Activated CD4-positive, alpha-beta T cell treated with anti-CD3 and anti-CD28 coated beads for 4 hours (primary cell): ENCODE measurements around the gene CELF4.

Experiments used
- DNase-seq, 2 donors: peaks; one replicate each; pipeline ENCODE4 v3.0.0-alpha.2; 2020

CELF4 gene

DNA sequence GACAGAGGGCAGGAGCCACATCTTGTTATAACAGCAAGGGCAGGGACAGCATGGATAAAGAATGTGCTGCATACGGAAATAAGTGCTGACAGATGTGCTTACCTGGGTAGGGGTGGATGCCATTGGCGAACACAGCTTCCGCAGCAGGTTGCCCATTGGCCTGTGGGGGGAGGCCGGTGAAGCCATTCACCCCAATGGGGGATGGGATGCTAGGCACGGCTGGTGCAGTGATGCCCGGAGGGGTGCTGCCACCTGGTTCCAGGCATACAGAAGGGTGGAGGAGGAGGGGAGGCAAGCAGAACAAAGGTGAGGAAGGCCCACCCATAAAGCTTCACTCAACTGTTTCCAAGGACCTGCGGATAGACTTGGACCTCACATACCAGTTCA lies 294.9 kb downstream of the CELF4 start:
- DNase-seq, result no peak

DNA sequence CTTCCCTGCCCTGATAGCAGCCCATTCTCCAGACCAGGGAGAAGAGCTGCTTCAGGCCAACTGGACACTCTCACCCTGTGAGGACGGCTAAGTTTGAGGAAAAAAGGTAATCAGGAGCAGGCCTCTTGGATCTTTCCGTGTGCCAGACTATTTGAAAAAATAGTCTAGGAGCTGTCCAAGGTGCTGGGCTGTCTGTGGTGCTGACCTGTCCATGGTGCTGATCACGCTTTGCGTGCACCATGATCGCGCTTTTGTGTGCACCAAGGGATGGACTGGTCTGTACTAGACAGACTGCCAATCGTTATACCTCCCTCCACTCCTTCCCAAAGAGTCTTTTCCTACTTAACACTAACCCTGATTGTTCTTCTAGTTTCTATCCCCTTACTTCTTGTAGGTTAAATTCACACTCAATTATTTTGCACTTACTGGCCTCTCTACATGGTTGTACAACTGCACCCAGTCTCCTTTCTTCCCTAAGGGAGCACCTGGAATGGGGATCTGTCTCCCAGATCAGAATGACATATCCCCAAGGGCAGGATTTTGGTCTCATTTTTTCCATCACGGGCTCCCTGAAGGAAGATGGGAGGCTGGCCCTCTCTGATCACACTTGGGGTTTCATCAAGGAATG lies 295.4 kb downstream of the CELF4 start:
- no peak for DNase-seq

DNA sequence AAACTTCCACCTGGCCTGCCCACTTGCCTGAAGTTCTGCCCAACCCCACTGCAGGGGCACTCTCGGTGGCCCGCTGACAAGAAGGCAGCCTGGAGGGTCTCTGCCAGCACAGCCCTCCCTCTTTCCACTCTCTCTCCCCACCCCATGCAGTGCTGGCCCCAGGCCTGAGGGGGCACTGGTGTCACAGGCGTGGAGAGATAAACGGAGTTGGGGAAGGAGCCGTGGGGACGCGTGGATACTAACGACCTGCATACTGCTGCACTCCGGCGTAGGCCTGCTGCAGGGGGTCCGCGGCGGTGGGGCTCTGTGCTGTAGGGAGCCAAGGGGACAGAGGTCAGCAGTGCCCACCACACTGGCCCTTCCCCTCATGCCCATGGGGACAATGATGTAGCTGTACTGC lies 299.3 kb downstream of the CELF4 start:
- DNase-seq, result no peak

DNA sequence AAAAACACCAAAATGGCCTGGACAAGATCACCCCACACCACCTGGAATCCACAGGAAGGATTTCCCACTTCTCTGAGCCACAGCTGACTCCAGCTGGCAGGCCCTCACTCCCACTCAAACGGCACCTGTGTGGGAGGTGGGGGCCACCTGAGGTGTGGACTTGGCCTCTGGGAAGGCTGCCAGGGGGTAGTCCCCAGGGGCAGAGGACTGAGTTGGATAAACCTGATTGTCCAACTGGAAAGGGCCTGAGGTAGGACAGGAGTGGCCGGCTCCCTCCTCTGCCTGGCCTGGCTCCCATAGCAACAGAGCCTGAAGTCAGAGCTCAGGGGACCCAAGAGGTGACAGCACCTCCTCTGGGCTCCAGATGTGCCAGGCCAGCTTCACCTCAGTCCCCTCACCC lies 300.2 kb downstream of the CELF4 start:
- DNase-seq, result no peak

DNA sequence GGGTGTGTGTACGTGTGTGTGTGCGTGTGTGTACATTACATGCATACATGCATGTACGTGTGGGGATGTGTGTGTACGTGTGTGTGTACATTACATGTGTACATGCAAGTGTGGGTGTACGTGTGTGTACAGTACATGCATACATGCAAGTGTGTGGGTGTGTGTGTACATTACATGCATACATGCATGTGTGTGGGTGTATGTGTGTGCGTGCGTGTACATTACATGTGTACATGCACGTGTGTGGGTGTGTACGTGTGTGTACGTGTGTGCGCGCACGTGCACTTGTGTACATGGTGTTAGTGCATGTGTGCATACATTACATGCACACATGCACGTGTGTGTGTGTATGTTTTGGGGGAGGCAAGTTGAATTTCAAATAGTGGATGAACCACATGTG lies 300.6 kb downstream of the CELF4 start:
- no peak for DNase-seq

DNA sequence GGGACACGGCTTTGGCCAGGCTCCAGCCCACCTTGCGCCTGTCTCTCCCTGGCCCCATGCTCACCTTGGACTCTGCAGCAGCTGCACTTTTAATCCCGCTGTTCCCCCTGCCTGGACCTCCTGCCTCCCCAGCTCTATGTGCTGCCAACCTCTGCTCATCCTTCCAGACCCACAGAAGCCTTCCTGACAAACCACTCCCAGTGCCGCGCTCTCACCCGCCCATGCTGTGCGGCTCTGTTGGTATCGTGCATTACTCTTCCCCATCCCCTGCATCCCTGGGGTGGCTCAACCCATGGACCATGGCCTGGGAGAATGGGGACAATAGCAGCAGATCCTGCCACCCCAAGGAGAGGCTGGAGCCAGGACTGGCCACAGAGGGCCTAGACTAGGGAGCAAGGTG lies 303.6 kb downstream of the CELF4 start:
- DNase-seq, result no peak

DNA sequence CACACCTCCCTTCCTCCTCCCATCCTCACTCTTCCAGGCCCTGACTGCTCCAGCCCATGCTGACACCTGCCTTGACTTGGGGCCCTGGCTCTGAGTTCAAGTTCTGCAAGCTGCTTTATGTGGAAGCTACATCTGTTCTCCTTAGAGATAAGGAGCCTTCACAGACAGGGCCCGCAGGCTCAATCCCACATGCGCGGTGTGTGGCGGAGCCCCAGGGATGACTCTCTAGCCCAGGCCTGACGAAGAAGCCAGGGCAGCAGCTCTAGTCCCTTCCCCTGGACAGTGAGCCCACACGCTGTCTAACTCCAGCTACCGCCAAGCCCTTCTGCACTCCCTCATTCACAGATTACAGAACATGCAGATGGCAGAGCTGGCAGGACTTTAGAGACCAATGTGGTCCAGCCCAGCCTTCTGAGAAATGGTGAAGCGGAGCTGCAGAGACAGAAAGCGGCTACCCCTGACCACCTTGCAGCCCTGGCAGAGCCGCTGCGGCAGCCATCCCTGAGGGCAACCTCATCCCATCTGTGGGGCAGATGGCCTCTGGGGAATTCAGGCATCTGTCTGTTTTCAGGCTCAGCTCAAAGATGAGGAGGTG lies 304.3 kb downstream of the CELF4 start:
- DNase-seq, result no peak

DNA sequence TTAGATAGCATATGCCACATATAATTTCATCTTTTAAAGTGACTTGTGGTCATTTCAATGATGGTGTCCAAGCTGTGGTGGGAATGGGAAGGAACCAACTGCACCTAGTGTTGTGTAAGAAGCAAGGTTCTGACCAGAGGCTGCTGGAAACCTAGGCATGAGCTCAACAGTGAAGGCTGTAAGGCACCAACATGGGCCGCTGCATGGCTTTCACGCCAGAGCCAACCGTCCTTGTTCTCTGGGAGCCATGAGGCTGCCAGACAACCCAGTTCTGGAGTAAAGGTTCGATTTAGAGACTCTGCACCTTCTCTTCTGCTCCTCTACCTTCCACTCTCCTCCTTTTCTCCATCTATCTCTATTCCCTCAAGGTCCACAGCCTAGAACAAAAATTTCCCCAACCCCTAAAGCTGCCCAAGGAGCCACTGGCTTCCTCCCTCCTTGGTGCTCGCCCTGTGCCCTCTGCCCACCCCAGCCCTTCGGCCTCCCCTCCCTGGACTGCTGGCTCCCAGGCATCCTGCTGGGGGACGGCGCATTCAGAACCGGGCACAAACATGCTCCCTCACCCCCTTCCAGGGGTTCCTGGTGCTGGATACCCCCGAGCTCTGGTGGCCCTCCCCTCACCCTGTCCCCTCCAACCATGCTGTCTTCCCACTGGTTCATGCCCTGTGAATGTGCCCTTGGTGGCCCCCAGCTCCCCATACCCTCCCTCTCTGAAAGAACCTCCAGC lies 305.1 kb downstream of the CELF4 start:
- no peak for DNase-seq

DNA sequence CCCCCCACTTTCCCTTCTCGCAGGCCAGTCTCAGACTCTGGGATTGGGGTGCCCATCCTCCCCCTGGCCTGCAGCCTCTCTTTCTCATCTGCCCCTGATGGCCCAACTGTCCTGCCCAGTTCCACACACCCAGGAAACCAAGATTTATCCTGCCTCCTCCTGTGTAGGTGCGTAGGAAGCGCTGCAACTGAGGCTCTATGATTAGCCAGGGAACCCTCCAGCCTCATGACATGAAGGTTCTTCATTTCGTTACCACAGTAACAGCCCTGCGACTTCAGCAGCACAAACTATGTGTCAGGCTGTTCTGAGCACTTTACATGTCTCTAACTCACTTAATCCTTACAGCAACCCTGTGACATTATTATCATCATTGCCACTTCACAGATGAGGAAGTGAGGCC lies 305.9 kb downstream of the CELF4 start:
- DNase-seq, result no peak

DNA sequence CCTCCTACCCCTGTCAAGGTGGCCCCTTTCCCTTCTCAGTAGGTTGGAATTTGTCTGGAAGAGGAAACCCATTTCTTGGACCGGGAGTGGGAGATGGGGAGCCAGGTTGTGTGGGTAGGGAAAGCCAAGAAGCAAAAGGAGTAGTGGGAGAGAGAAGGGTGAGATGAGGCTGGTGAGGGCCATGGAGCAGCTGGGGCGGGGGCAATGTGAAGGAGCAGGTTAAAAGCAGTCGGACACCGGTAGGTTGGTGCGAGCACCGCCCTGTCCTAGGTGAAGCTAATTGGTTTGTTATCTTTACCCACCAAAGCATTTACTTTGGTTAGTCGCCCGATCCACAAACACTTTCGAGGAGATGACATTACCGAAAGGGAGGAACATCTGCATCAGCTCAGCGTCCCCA lies 306.8 kb downstream of the CELF4 start:
- DNase-seq, result no peak

DNA sequence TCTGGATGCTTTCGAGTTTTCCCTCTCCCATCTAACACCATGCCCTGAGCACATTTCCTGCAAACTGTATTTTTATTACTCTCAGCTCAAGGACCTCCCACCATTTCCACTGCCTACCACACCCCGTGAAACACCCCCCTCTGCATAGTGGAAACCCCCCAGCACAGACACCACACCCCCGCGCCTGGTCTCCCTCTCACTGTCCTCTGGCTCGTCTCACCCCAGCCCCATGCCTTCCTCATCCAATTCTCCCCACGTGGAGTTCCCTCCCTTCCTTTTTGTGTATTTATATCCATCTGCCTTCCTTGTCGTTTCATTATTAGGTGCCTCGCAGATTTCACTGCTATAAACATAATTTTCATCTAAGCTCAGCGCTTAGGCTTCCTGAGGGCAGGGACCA lies 307.5 kb downstream of the CELF4 start:
- no peak for DNase-seq

DNA sequence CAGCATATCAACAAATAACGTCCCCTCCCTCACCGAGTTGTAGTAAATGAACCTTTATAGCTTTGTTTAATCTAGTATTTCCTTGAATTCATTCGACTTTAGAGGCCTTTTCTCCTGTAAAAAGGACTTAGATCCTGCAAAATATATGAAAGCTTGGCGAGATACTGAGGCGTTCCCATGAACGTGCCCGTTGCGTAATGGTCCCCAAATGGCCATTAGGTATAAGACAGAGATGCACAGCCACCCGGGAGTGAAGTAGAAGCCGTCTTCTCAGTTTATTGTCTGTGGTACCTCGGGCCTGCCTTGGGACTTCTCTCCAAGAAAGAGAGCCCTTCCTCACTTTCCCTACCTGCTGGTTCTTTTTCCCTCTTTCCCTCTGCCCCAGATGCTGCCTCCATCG lies 310.6 kb downstream of the CELF4 start:
- DNase-seq, result no peak

DNA sequence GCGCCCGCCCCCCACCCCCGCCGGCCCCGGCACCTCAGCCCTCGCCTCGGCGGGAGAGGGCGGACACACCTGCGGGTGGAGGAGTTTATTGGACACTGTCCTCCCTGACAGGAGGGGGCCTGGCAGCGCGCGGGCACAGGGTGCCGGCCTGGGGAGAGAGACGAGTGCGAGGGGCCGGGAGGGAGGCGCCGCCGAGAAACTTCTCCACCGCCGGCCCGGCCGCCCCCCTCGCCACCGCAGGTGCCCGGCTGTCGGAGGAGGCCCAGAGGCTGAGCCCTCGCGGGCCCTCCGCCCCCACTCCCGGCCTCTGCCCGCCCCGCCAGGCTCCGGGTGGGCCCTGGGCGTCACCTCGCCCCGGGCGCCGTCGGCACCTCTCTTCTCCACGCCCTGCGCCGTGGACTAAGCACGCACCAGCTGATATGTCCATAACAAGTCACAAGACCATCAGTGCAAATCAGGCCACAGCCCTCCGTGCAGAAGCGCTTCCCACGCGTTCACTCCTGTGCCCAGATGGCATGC lies 311.3 kb downstream of the CELF4 start:
- DNase-seq, result no peak

DNA sequence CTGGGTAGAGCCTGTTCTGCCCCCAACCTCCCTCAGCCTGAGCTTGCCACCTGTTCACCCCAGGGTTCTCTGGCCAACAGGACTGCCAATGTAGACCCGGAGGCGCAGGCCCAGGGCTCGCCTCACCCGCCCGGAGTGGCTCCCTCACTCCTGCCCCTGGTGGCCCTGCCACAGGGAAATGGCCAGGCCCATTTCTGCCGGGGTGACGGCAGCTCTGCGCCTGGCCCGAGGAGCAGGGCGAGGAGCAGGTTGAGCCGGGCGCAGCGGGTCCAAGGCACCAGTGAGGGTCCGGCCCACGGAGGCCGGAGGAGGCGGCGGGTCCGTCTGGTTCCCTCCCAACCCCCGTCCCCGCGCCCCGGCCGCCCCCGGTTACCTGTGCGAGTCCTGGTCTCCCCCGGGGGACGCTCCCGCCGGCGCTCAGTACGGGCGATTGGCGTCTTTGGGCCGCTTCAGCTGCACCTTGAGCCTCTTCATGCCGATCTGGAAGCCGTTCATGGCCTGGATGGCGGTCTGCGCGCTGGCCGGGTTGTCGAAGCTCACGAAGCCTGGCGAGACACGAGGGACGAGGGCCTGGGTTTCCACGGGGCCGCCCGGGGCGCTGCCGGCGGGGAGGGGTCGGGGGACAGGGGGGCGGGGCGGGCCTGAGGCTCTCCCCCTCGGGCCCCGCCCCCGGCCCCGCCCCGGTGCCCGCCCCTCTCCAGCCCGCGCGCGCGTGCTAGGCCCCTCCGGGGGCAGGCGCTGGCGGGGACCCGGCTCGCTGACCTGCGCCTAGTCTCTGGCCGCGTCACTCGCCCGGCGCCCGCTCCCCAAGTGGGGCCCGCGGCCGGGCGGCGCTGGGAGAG lies 312.0 kb downstream of the CELF4 start:
- no peak for DNase-seq

DNA sequence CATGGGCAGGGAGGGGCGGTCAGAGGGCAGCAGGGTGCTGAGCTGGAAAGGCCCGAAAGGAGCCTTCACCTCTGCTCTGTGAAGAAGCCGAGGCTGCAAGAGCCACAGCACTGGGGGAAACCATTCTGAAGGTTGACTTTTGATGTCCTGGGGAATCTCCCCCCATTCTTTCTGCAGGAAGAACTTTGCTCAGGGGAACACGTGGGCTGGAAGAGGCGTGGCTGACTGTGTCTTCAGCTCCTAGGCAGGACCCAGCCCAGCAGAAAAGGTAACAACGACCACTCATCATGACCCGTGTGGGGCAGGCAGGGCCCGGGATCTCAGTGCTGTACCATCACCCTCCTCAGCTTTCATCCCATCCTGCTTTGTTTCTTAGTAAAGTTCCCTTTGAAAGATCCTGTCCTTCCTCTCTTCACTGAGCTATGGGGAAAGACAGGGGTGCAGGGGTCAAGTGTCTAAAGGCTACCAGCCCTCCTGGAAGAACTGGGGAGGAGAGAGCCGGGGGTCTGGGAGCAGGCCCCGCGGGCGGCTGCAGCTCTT lies 312.7 kb downstream of the CELF4 start:
- no peak for DNase-seq

DNA sequence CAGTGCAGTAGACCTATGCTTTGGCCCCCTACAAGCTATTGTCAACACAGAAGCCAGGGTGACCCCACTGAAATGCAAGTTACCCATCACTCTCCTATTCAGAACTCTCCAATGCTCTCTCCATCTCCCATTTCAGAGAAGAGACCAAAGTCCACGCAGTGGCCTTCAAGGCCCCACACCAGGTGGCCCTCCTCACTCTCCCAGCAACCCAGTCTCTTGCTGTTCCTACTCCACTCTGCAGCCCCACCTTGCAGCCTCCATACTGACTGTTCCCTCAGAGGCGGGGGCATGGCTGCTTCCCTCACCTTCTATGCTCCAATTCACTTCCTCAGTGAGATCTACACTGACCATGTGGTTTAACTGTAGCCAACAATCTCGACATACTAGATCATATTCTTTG lies 313.3 kb downstream of the CELF4 start:
- DNase-seq, result no peak

DNA sequence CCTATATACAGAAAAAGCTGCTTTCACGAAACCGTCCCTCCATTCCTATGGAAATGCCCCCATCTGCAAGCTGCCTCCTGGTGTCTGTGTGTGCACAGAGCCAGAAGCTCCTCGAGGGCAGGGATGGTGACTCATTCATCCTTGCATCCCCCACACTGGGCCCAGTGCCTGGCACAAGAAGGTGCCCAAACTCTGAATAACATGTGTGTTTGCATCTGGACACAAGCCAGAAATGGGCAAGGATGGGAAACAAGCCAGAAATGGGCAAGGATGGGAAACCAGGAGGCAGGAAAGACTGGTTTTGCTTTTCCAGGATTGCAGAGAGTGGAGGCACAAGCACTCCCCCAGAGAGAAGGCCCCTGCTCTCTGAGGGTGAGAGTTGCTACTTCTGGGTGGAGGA lies 313.9 kb downstream of the CELF4 start:
- no peak for DNase-seq

DNA sequence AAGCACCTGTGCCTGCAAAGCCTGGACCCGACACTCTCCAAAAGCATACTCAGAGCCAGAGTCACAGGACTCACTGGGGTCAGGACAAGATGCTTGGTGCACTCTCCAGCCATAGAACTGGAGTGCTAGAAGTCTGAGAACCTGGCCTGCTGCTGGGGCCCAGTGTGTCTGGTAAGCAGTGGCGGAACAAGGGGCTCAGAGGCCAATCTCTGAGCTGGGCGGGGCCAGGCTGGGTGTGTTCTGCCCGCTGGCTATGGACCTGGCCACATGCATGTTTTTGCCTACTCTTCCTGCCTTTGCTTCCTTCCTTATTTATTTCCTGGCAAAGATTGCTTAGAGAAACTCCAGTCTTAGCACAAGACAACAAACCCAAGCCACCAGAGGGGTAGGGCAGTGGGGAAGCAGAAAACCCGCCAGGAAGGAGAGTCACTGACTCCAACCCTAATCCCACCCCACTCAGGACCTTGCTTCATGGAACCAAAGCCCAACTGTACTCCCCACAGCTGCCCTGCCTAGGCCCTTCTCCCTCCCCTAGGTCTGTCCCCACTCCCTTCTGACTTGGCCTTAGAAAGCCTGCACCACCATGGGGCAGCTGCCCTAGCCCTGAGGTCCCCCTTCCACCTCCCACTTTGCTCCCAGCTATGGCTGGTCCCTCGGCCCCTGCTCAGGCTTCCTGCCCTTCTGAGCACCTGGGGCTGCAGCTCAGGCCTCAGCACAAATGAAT lies 315.5 kb downstream of the CELF4 start:
- DNase-seq, result no peak

DNA sequence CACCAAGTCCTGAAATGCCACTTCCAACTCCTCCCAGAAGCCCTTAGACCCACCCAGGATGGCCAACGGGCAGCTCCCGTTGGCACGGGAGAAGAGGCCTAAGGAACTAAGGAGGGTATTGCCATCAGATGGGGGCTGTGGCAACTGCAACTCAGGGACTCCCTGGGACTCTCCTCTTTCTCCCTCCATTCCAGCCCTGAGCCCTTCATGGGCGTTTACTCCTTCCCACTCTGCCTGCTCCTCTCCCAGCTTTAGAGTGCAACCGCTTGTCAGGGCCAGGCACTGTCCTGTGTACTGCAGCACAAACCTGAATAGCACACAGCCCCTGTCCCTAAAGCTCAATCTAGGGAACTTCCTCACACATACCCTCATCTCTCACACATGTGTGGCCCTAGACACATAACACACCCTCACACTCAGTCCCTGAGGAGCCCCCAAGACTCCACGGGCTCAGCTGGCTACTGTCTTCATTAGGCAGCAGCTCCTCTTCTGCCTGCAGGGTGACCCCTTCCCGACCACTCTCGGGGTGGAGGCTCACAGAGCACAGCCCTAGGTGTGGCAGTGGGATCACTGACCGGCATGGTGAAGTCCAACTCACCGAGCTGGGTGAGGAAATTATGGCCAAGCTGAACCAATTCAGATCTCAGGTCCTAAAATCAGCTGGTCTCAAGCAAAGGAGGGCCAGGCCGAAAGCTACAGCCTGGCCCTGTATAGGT lies 316.3 kb downstream of the CELF4 start:
- no peak for DNase-seq

DNA sequence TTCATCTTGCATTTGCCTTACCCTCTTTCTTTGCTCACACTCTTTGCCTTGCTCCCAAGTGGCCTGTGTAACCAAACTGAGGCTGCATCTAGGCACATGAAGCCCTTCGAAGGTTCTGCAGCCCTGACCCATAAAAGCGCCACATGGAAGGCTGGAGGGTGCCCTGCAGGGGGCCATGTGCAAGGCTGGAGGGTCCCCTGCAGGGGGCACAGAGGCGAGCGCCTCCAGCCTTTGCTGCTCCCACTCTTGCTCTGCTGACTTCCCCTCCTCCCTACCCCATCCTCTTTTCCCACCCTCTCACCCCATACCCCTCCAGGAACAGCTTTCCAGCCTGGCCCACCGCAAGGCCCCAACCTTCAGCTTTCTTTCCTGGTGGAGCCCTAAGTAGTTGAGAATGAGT lies 317.3 kb downstream of the CELF4 start:
- DNase-seq, result no peak

DNA sequence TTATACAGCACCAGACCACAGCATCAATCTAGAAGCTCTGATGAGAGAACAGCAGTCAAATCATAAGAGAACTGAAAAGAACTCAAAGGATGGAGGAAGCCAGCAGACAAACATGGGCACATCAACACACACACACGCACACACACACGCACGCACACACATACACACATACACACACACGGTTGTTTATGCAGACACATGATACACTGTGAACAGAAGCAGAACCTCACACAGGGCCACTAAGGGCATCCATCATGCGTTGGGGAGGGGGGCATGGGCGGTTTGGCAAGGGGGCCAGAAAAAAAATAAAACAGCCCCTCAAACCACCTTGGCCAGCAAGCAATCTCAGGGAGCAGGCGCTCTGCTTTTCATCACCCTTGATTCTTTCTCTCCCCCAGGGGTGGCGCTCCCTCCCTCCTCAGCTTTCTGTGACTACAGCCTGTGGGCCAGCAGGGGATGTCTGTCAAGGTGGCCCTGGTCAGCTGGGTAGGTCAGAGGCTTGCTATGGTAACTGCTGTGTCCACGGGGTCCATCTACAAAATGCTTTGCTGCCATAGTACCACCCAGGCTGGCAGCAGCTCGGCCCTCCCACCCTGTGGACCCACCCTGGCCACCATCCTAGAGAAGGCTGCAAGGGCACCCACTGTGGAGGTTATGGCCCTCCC lies 318.0 kb downstream of the CELF4 start:
- no peak for DNase-seq
